ENCODE results near the gene IL24. TPM values are rescaled to one million over a fixed set of nuclear protein-coding genes. Genes with fewer than 3 reads are reported as not detected.

IL24 gene
- total and polyA plus RNA-seq, 2 donors (not counting 1 experiment from before 2014, with no cell fraction given), result not detected

GRCh38 chr1:206887701-206888100 is 9.5 kb upstream of the IL24 start:
- H3K27ac Mint-ChIP-seq, result no peak overlapping the region
- no peaks in the 10 kb centered on the region for H3K79me2 ChIP-seq (ENCODE audit: control insufficient read depth, insufficient read depth, low read length)
- H3K4me3 Mint-ChIP-seq, result no peak overlapping the region
- no peak overlapping the region for H3K9ac ChIP-seq (ENCODE audit: low read length)
- H2AFZ ChIP-seq (ENCODE audit: insufficient read depth, low read depth, low read length, poor library complexity, severe bottlenecking), result no peak overlapping the region
- H3K9me3 ChIP-seq (ENCODE audit: control extremely low read depth in 1 of 3, control insufficient read depth in 2 of 3, insufficient read depth in 1 of 3, low read length in 2 of 3), result no peaks in the 10 kb centered on the region
- H3K27ac ChIP-seq (ENCODE audit: low read length in 2 of 2), result no peak overlapping the region
- peaks cover 0 to 9% of the 10 kb centered on the region in 2 donors for H3K4me1 ChIP-seq (ENCODE audit: control insufficient read depth in 2 of 2, insufficient read depth in 2 of 2, low read length in 2 of 2)
- no peaks in the 10 kb centered on the region for H3K9me3 Mint-ChIP-seq (ENCODE audit: insufficient read depth)
- H3K4me2 ChIP-seq (replicated peaks; ENCODE audit: low read depth, low read length, poor library complexity, severe bottlenecking), result no peak overlapping the region
- DNase-seq, result no peak
- no peaks in the 10 kb centered on the region for H3K27me3 Mint-ChIP-seq
- intact Hi-C loops (cut with micrococcal nuclease), result no loop called here
- ATAC-seq (ENCODE audit: low read depth), result no peak
- peaks cover 9% of the 10 kb centered on the region for H3K4me1 Mint-ChIP-seq
- TF ChIP-seq EZH2 (IDR thresholded peaks at IDR 0.05; ENCODE audit: borderline replicate concordance, insufficient read depth, low read depth, low read length, poor library complexity, severe bottlenecking), result no peak
- TF ChIP-seq CTCF (IDR thresholded peaks at IDR 0.05), result no peak
- no peak overlapping the region for H3K4me3 ChIP-seq (ENCODE audit: control extremely low read depth in 1 of 5, extremely low read depth in 1 of 5, insufficient read depth in 1 of 5, low read depth in 2 of 5, low read length in 4 of 5)
- no peaks in the 10 kb centered on the region for H3K36me3 ChIP-seq (replicated peaks in 1 of 2; ENCODE audit: control extremely low read depth in 1 of 2, control insufficient read depth in 1 of 2, extremely low read depth in 1 of 2, insufficient read depth in 2 of 2, low read length in 1 of 2)
- no peaks in the 10 kb centered on the region for H3K27me3 ChIP-seq (replicated peaks in 1 of 4; ENCODE audit: control extremely low read depth in 1 of 4, control insufficient read depth in 3 of 4, insufficient read depth in 4 of 4, low read length in 3 of 4)
- WGBS (ENCODE audit: insufficient coverage), result 100% methylated on average over 2 of the region's 4 CpGs
- CTCF ChIA-PET, result interaction anchor here (0.9 to 2.0 kb wide), 3 partner anchors 78 to 224 kb away, joined by 3 to 6 read pairs (median 5); no protein-coding TSS in a partner anchor
- H4K20me1 ChIP-seq (ENCODE audit: control insufficient read depth, insufficient read depth, low read length, poor library complexity, severe bottlenecking), result no peaks in the 10 kb centered on the region
- POLR2A ChIA-PET, result no interaction called here

- POLR2A ChIA-PET, result no interaction called here
- CTCF ChIA-PET, result interaction anchor here (1.1 to 1.5 kb wide), 3 partner anchors 17 to 43 kb away, joined by 3 to 4 read pairs (median 3); no protein-coding TSS in a partner anchor
- Mint-ChIP-seq H3K9me3 (ENCODE audit: insufficient read depth) (no peaks in the 10 kb centered on the region), H3K4me3 (no peak overlapping the region), H3K27me3 (no peaks in the 10 kb centered on the region), H3K27ac (no peak overlapping the region), H3K4me1 (peaks cover 14% of the 10 kb centered on the region)
- no peak for TF ChIP-seq CTCF (IDR thresholded peaks at IDR 0.05)
- TF ChIP-seq EZH2 (IDR thresholded peaks at IDR 0.05; ENCODE audit: borderline replicate concordance, insufficient read depth, low read depth, low read length, poor library complexity, severe bottlenecking), result no peak
- no peaks in the 10 kb centered on the region for H3K36me3 ChIP-seq (replicated peaks in 1 of 2; ENCODE audit: control extremely low read depth in 1 of 2, control insufficient read depth in 1 of 2, extremely low read depth in 1 of 2, insufficient read depth in 2 of 2, low read length in 1 of 2)
- no peak overlapping the region for H3K9ac ChIP-seq (ENCODE audit: low read length)
- no peak overlapping the region for H3K27ac ChIP-seq (ENCODE audit: low read length in 2 of 2)
- H3K4me1 ChIP-seq (ENCODE audit: control insufficient read depth in 2 of 2, insufficient read depth in 2 of 2, low read length in 2 of 2), result peaks cover 0 to 9% of the 10 kb centered on the region in 2 donors
- intact Hi-C loops (cut with micrococcal nuclease), result no loop called here
- 66% methylated on average over 10 of the region's 15 CpGs for WGBS (ENCODE audit: insufficient coverage)
- ATAC-seq (ENCODE audit: low read depth) (no peak), DNase-seq (no peak)
- no peaks in the 10 kb centered on the region for H4K20me1 ChIP-seq (ENCODE audit: control insufficient read depth, insufficient read depth, low read length, poor library complexity, severe bottlenecking)
- no peaks in the 10 kb centered on the region for H3K79me2 ChIP-seq (ENCODE audit: control insufficient read depth, insufficient read depth, low read length)
- no peaks in the 10 kb centered on the region for H3K9me3 ChIP-seq (ENCODE audit: control extremely low read depth in 1 of 3, control insufficient read depth in 2 of 3, insufficient read depth in 1 of 3, low read length in 2 of 3)
- H3K4me3 ChIP-seq (ENCODE audit: control extremely low read depth in 1 of 5, extremely low read depth in 1 of 5, insufficient read depth in 1 of 5, low read depth in 2 of 5, low read length in 4 of 5), result no peak overlapping the region
- H3K27me3 ChIP-seq (replicated peaks in 1 of 4; ENCODE audit: control extremely low read depth in 1 of 4, control insufficient read depth in 3 of 4, insufficient read depth in 4 of 4, low read length in 3 of 4), result no peaks in the 10 kb centered on the region
- no peak overlapping the region for H2AFZ ChIP-seq (ENCODE audit: insufficient read depth, low read depth, low read length, poor library complexity, severe bottlenecking)
- no peak overlapping the region for H3K4me2 ChIP-seq (replicated peaks; ENCODE audit: low read depth, low read length, poor library complexity, severe bottlenecking)
These were observed 6.8 kb upstream of the IL24 start for GRCh38 chr1:206890125-206891060.
